SJCRH30 (cell line): ENCODE data around the gene RNASE7. TPM values are rescaled to one million over a fixed set of nuclear protein-coding genes. Genes with fewer than 3 reads are reported as not detected.
"Not testable (repeated sequence)": the region's sequence is repeated elsewhere in the genome, so short reads cannot be mapped to it uniquely, and the experiment has no call there.

ENCODE experiments used
- DNase-seq, 2 experiments: peaks; one replicate each; pipeline ENCODE4 v3.0.0-alpha.2; 2015 to 2020
- H3K27ac ChIP-seq: fragments of 250-450 bp; sonication (Bioruptor Pico); 2 replicates; pipeline ENCODE4 v1.5.1; 2020; ENCODE audit warnings: mild to moderate bottlenecking, moderate library complexity
- H3K27me3 ChIP-seq: fragments of 250-450 bp; sonication (Bioruptor Pico); 2 replicates; pipeline ENCODE4 v1.5.1; 2020; ENCODE audit warnings: mild to moderate bottlenecking, moderate library complexity
- H3K36me3 ChIP-seq: fragments of 250-450 bp; sonication (Bioruptor Pico); 2 replicates; pipeline ENCODE4 v1.5.1; 2020; ENCODE audit warnings: mild to moderate bottlenecking, moderate library complexity
- H3K4me1 ChIP-seq: fragments of 250-450 bp; sonication (Bioruptor Pico); 2 replicates; pipeline ENCODE4 v1.5.1; 2020; ENCODE audit warnings: mild to moderate bottlenecking, moderate library complexity
- H3K4me3 ChIP-seq: fragments of 250-450 bp; sonication (Bioruptor Pico); 2 replicates; pipeline ENCODE4 v1.5.1; 2020; ENCODE audit warnings: mild to moderate bottlenecking, moderate library complexity
- H3K9me3 ChIP-seq: fragments of 250-450 bp; sonication (Bioruptor Pico); replicated peaks from 2 replicates; pipeline ENCODE4 v1.5.1; 2020; ENCODE audit warnings: mild to moderate bottlenecking, moderate library complexity
- total RNA-seq: library from RNA; depleted of rRNA; stranded (reverse); fragments of >200 nt; shearing (Covaris generic); gene quantifications from 2 replicates; pipeline ENCODE4 v1.2.3, GENCODE V29; 2014

The RNASE7 gene
- total RNA-seq, 1 experiment from 2014 or later, result not detected

- no peak for DNase-seq
- H3K9me3 ChIP-seq, result no peaks in the 10 kb centered on the region
- H3K27me3 ChIP-seq, result peaks cover 13% of the 10 kb centered on the region; the same call in 1 of the 2 replicates
- H3K27ac ChIP-seq, result no peak overlapping the region
- no peak overlapping the region for H3K4me3 ChIP-seq
- H3K36me3 ChIP-seq, result no peaks in the 10 kb centered on the region
- no peaks in the 10 kb centered on the region for H3K4me1 ChIP-seq
Measured at GRCh38 chr14:21030531-21030930, 11.6 kb upstream of the RNASE7 start.

- no peak overlapping the region for H3K4me3 ChIP-seq
- H3K9me3 ChIP-seq, result no peaks in the 10 kb centered on the region
- H3K36me3 ChIP-seq, result no peaks in the 10 kb centered on the region
- no peak for DNase-seq
- no peak overlapping the region for H3K27ac ChIP-seq
- H3K4me1 ChIP-seq, result no peaks in the 10 kb centered on the region
- H3K27me3 ChIP-seq, result peaks cover 13% of the 10 kb centered on the region; the same call in 1 of the 2 replicates
Measured at GRCh38 chr14:21032326-21033132, 9.6 kb upstream of the RNASE7 start.

GRCh38 chr14:21033133-21033698, 8.9 kb upstream of the RNASE7 start:
- H3K27ac ChIP-seq, result no peak overlapping the region
- peaks cover 13% of the 10 kb centered on the region; the same call in 1 of the 2 replicates for H3K27me3 ChIP-seq
- no peak overlapping the region for H3K4me3 ChIP-seq
- no peaks in the 10 kb centered on the region for H3K36me3 ChIP-seq
- no peak for DNase-seq
- H3K9me3 ChIP-seq, result no peaks in the 10 kb centered on the region
- H3K4me1 ChIP-seq, result peaks cover 3% of the 10 kb centered on the region; the same call in 1 of the 2 replicates

GRCh38 chr14:21034707-21035106, 7.5 kb upstream of the RNASE7 start, which contains the start of gene RNASE13:
Gene RNASE13, minus strand, starts transcription at chr14:21034807. Its CDS starts 519 bp downstream, at chr14:21034288.
- H3K4me3 ChIP-seq, result no peak within 1 kb of the TSS
- peaks cover 15% of the 10 kb centered on the region for H3K4me1 ChIP-seq
- H3K27ac ChIP-seq, result no peak within 1 kb of the TSS
- H3K9me3 ChIP-seq, result no peaks in the 10 kb centered on the region
- peaks cover 13% of the 10 kb centered on the region; the same call in 1 of the 2 replicates for H3K27me3 ChIP-seq
- DNase-seq, result no peak
- H3K36me3 ChIP-seq, result no peaks in the 10 kb centered on the region

- no peak for DNase-seq
- H3K4me3 ChIP-seq, result no peak overlapping the region
- H3K36me3 ChIP-seq, result no peaks in the 10 kb centered on the region
- peaks cover 20% of the 10 kb centered on the region for H3K4me1 ChIP-seq
- no peak overlapping the region for H3K27ac ChIP-seq
- H3K9me3 ChIP-seq, result no peaks in the 10 kb centered on the region
- peaks cover 5% of the 10 kb centered on the region; the same call in 1 of the 2 replicates for H3K27me3 ChIP-seq
Measured at GRCh38 chr14:21036751-21037150, 5.4 kb upstream of the RNASE7 start.

GRCh38 chr14:21037156-21037555, 5.0 kb upstream of the RNASE7 start:
- Histone ChIP-seq H3K4me1 (peaks cover 20% of the 10 kb centered on the region), H3K27ac (no peak overlapping the region), H3K36me3 (no peaks in the 10 kb centered on the region), H3K27me3 (peaks cover 5% of the 10 kb centered on the region; the same call in 1 of the 2 replicates), H3K4me3 (no peak overlapping the region), H3K9me3 (no peaks in the 10 kb centered on the region)
- DNase-seq, result no peak

GRCh38 chr14:21038441-21039422, 3.4 kb upstream of the RNASE7 start:
- H3K4me1 ChIP-seq, result peaks cover 23% of the 10 kb centered on the region
- H3K36me3 ChIP-seq, result no peaks in the 10 kb centered on the region
- H3K9me3 ChIP-seq, result no peaks in the 10 kb centered on the region
- no peaks in the 10 kb centered on the region for H3K27me3 ChIP-seq
- H3K4me3 ChIP-seq, result peak overlapping the region; percentile 22
- H3K27ac ChIP-seq, result peak overlapping the region; percentile 67
- peak; percentile 94 to 96 for DNase-seq

GRCh38 chr14:21039585-21040369, 2.4 kb upstream of the RNASE7 start:
- Histone ChIP-seq H3K27me3 (no peaks in the 10 kb centered on the region), H3K36me3 (no peaks in the 10 kb centered on the region), H3K9me3 (no peaks in the 10 kb centered on the region), H3K4me1 (peaks cover 31% of the 10 kb centered on the region), H3K4me3 (peak overlapping the region; percentile 22), H3K27ac (peak overlapping the region; percentile 67)
- DNase-seq, result peak; percentile 80 to 91

GRCh38 chr14:21040370-21040925, 1.7 kb upstream of the RNASE7 start:
- Histone ChIP-seq H3K27ac (no peak overlapping the region), H3K27me3 (no peaks in the 10 kb centered on the region), H3K36me3 (no peaks in the 10 kb centered on the region), H3K9me3 (no peaks in the 10 kb centered on the region), H3K4me1 (peaks cover 31% of the 10 kb centered on the region), H3K4me3 (no peak overlapping the region)
- DNase-seq, result no peak

- not testable (repeated sequence) for H3K27ac ChIP-seq, H3K4me3 ChIP-seq, H3K36me3 ChIP-seq, H3K9me3 ChIP-seq, H3K27me3 ChIP-seq, DNase-seq
- H3K4me1 ChIP-seq, result peaks cover 31% of the 10 kb centered on the region
Measured at GRCh38 chr14:21040941-21041340, 1.2 kb upstream of the RNASE7 start.

GRCh38 chr14:21042918-21043317, 756 bp downstream of the RNASE7 start:
- Histone ChIP-seq H3K27me3 (no peaks in the 10 kb centered on the region), H3K4me3 (no peak overlapping the region), H3K9me3 (no peaks in the 10 kb centered on the region), H3K4me1 (peaks cover 31% of the 10 kb centered on the region), H3K36me3 (no peaks in the 10 kb centered on the region), H3K27ac (no peak overlapping the region)
- DNase-seq, result no peak

- DNase-seq, result no peak
- Histone ChIP-seq H3K4me3 (no peak overlapping the region), H3K4me1 (peaks cover 25% of the 10 kb centered on the region), H3K36me3 (no peaks in the 10 kb centered on the region), H3K27ac (no peak overlapping the region), H3K27me3 (no peaks in the 10 kb centered on the region), H3K9me3 (no peaks in the 10 kb centered on the region)
Measured at GRCh38 chr14:21043387-21043973, 1.3 kb downstream of the RNASE7 start.

GRCh38 chr14:21043974-21044618, 1.9 kb downstream of the RNASE7 start:
- H3K27me3 ChIP-seq, result no peaks in the 10 kb centered on the region
- no peak overlapping the region for H3K4me3 ChIP-seq
- no peaks in the 10 kb centered on the region for H3K9me3 ChIP-seq
- no peaks in the 10 kb centered on the region for H3K36me3 ChIP-seq
- H3K4me1 ChIP-seq, result peaks cover 21% of the 10 kb centered on the region
- peak; percentile 46 to 54 for DNase-seq
- no peak overlapping the region for H3K27ac ChIP-seq
